Calu3 (cell line): ENCODE measurements around the gene BTBD19. TPM values are rescaled to one million over a fixed set of nuclear protein-coding genes. Genes with fewer than 3 reads are reported as not detected.
A peak's percentile ranks its signal among the peaks of the same experiment; 100 is the strongest.
"Not testable (repeated sequence)": the region's sequence is repeated elsewhere in the genome, so short reads cannot be mapped to it uniquely, and the experiment has no call there.

Experiments used
- BruUV-seq: library from RNA; stranded (reverse); fragments of 400-500 nt; replicated peaks from 2 replicates; lab custom pipeline; 2021; lab: Mats Ljungman, UMichigan
- CTCF ChIA-PET: fragments of 300-600 bp; sonication (Branson Sonifier 250); formaldehyde crosslinking; loops from one replicate; lab custom pipeline; 2022; ENCODE audit warnings: antibody characterized with exemption; lab: Charles Lee
- DNase-seq: peaks from one replicate; pipeline ENCODE4 v3.0.0; 2022
- H3K27ac Mint-ChIP-seq: one replicate; pipeline ENCODE4 v1.8.0; 2022; ENCODE audit warnings: mixed read lengths; ENCODE audit not compliant: unreplicated experiment
- H3K27me3 Mint-ChIP-seq: one replicate; pipeline ENCODE4 v1.8.0; 2022; ENCODE audit warnings: mixed read lengths; ENCODE audit not compliant: unreplicated experiment
- H3K36me3 Mint-ChIP-seq: one replicate; pipeline ENCODE4 v1.8.0; 2022; ENCODE audit warnings: mild to moderate bottlenecking, moderate library complexity, mixed read lengths; ENCODE audit not compliant: insufficient read depth, unreplicated experiment
- H3K4me1 Mint-ChIP-seq: one replicate; pipeline ENCODE4 v1.8.0; 2022; ENCODE audit warnings: mild to moderate bottlenecking, low read depth, mixed read lengths; ENCODE audit not compliant: unreplicated experiment
- H3K4me3 Mint-ChIP-seq: one replicate; pipeline ENCODE4 v1.8.0; 2022; ENCODE audit warnings: mild to moderate bottlenecking, low read depth, moderate library complexity, mixed read lengths; ENCODE audit not compliant: unreplicated experiment
- H3K9me3 Mint-ChIP-seq: one replicate; pipeline ENCODE4 v1.8.0; 2022; ENCODE audit warnings: low read depth, mixed read lengths; ENCODE audit not compliant: unreplicated experiment
- intact Hi-C: fragments of 100-400 bp; cut with micrococcal nuclease; formaldehyde crosslinking; loops from one replicate; pipeline ENCODE4 v1.10.0; 2022; ENCODE audit not compliant: unreplicated experiment
- total RNA-seq: library from RNA; stranded (reverse); gene quantifications from 2 replicates; pipeline ENCODE4 v1.2.3, GENCODE V29; 2022
- TF ChIP-seq, protein P1 (sequence below): fragments of 200-600 bp; IDR thresholded peaks from one replicate; pipeline ENCODE4 v1.8.0; 2022; ENCODE audit warnings: antibody characterized with exemption; ENCODE audit not compliant: unreplicated experiment

BTBD19 gene
- total RNA-seq, 1 experiment from 2014 or later, result 5.9 TPM

DNA sequence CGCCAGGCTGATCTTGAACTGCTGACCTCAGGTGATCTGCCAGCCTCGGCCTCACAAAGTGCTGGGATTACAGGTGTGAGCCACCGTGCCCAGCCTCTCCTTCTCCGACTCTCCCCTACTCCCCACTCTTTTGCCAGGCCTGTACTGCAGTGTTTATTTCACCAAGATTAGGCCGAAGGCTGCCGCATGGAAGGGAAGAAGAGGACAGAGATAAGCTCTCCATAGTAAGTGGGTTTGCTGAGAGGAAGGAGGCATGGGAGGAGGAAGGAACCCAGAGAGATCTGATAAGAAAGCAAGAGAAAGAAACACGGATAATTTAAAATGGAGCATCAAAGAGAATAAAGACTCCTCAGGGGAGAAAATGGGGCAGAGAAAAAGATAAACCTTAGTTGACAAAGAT lies 26.0 kb downstream of the BTBD19 start:
- TF ChIP-seq, protein P1, sequence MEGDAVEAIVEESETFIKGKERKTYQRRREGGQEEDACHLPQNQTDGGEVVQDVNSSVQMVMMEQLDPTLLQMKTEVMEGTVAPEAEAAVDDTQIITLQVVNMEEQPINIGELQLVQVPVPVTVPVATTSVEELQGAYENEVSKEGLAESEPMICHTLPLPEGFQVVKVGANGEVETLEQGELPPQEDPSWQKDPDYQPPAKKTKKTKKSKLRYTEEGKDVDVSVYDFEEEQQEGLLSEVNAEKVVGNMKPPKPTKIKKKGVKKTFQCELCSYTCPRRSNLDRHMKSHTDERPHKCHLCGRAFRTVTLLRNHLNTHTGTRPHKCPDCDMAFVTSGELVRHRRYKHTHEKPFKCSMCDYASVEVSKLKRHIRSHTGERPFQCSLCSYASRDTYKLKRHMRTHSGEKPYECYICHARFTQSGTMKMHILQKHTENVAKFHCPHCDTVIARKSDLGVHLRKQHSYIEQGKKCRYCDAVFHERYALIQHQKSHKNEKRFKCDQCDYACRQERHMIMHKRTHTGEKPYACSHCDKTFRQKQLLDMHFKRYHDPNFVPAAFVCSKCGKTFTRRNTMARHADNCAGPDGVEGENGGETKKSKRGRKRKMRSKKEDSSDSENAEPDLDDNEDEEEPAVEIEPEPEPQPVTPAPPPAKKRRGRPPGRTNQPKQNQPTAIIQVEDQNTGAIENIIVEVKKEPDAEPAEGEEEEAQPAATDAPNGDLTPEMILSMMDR, result no peak
- H3K36me3 Mint-ChIP-seq, result peaks cover under 1% of the 10 kb centered on the region
- intact Hi-C loops, result no loop called here
- no peak overlapping the region for H3K4me3 Mint-ChIP-seq
- H3K9me3 Mint-ChIP-seq, result no peaks in the 10 kb centered on the region
- no peak for DNase-seq
- H3K27ac Mint-ChIP-seq, result no peak overlapping the region
- no peaks in the 10 kb centered on the region for H3K4me1 Mint-ChIP-seq
- BruUV-seq, result no TSS peak
- CTCF ChIA-PET, result interaction anchor here (0.7 kb wide), 1 partner anchor 9 kb away, joined by 3 read pairs; no protein-coding TSS in a partner anchor
- no peaks in the 10 kb centered on the region for H3K27me3 Mint-ChIP-seq

DNA sequence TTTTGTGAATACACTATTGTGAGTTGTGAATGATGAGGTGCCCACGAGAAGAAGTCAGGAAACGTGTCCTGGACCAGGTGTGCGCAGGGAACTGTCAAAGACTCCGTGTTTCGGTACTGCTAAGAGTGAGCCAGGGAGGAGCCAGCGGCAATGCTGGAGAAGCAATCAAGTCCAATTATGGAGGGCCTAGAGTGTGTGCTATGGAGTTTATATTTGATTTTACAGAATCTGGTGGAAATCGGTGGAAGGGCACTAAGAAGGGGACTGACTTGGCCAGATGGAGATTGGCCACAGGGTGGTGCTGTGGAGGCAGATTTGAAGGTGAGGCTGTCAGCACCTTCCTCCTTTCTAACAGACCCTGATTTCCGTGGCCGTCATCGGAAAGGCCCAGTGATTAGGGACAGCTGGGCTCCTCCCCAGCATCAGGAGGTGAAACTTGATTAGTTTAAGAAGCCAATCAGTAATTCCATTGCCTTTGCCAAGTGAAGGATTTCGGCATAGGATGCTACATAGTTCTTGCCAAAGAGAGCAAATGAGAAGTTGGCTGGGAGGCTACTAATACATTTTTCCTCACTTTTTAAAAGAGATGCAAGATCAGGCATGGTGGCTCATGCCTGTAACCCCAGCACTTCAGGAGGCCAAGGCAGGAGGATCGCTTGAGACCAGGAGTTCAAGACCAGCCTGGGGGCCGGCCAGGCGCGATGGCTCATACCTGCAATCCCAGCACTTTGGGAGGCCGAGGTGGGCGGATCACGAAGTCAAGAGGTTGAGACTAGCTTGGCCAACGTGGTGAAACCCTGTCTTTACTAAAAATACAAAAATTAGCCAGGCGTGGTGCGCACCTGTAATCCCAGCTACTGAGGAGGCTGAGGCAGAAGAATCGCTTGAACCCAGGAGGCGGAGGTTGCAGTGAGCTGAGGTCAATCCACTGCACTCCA lies 27.7 kb downstream of the BTBD19 start:
- Mint-ChIP-seq H3K36me3 (peaks cover 4% of the 10 kb centered on the region), H3K9me3 (no peaks in the 10 kb centered on the region), H3K27ac (no peak overlapping the region), H3K4me1 (no peaks in the 10 kb centered on the region), H3K4me3 (no peak overlapping the region), H3K27me3 (no peaks in the 10 kb centered on the region)
- no TSS peak for BruUV-seq
- DNase-seq, result peak; percentile 91
- CTCF ChIA-PET, result interaction anchor here (0.9 kb wide), 1 partner anchor 36 kb away, joined by 4 read pairs; the partner anchor contains the start of gene PLK3
- intact Hi-C loops, result loop anchor here (5.0 kb wide), 1 partner anchor 176 kb away; the partner anchor contains the start of genes HECTD3 and UROD
- TF ChIP-seq, protein P1, result peak; percentile 85

DNA sequence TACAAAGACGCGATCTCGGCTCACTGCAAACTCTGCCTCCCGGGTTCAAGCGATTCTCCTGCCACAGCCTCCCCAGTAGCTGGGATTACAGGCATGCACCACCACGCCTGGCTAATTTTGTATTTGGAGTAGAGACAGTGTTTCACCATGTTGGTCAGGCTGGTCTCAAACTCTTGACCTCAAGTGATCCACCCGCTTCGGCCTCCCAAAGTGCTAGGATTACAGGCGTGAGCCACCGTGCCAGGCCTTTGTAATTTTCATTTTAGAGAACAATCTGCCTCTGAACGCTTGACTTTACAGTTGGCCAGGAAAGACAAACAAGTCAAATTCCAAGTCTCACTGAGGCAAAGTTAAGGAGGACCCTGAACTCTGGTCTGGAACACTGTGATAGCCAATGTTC lies 30.0 kb downstream of the BTBD19 start:
- peaks cover 13% of the 10 kb centered on the region for H3K36me3 Mint-ChIP-seq
- not testable (repeated sequence) for H3K27me3 Mint-ChIP-seq, BruUV-seq, DNase-seq, H3K27ac Mint-ChIP-seq, H3K9me3 Mint-ChIP-seq, H3K4me1 Mint-ChIP-seq, H3K4me3 Mint-ChIP-seq
- CTCF ChIA-PET, result interaction anchor here (0.6 kb wide), 1 partner anchor 888 kb away, joined by 7 read pairs; no protein-coding TSS in a partner anchor
- intact Hi-C loops, result loop anchor here (5.0 kb wide), 1 partner anchor 174 kb away; the partner anchor contains the start of genes HECTD3 and UROD

- BruUV-seq, result no TSS peak
- intact Hi-C loops, result loop anchor here (5.0 kb wide), 1 partner anchor 173 kb away; the partner anchor contains the start of genes HECTD3 and UROD
- CTCF ChIA-PET, result no interaction called here
- TF ChIP-seq, protein P1, result no peak
- Mint-ChIP-seq H3K27me3 (no peaks in the 10 kb centered on the region), H3K4me3 (no peak overlapping the region), H3K27ac (no peak overlapping the region), H3K9me3 (no peaks in the 10 kb centered on the region), H3K4me1 (no peaks in the 10 kb centered on the region), H3K36me3 (peaks cover 13% of the 10 kb centered on the region)
- no peak for DNase-seq
Measured at GRCh38 chr1:44839576-44839975, 31.3 kb downstream of the BTBD19 start.
